ENCODE data around the gene TWIST2. TPM values are rescaled to one million over a fixed set of nuclear protein-coding genes. Genes with fewer than 3 reads are reported as not detected.

The TWIST2 gene
- polyA plus RNA-seq, 1 experiment: 15.6 TPM

GRCh38 chr2:238929242-238930081, 81.6 kb downstream of the TWIST2 start:
- CTCF ChIA-PET: no interaction called here
- Histone ChIP-seq H3K9me3 (ENCODE audit: control insufficient read depth, insufficient read depth, low read length) (no peaks in the 10 kb centered on the region; the same call in 1 of the 2 replicates), H3K27ac (ENCODE audit: low read depth, low read length) (no peak overlapping the region), H3K4me3 (ENCODE audit: low read depth, low read length) (no peak overlapping the region), H3K27me3 (ENCODE audit: control insufficient read depth, insufficient read depth, low read length) (no peaks in the 10 kb centered on the region)
- POLR2A ChIA-PET: interaction anchor here (0.8 to 1.4 kb wide), 2 partner anchors 9 kb away, joined by 3 to 5 read pairs; no protein-coding TSS in a partner anchor
- TF ChIP-seq, protein P1, sequence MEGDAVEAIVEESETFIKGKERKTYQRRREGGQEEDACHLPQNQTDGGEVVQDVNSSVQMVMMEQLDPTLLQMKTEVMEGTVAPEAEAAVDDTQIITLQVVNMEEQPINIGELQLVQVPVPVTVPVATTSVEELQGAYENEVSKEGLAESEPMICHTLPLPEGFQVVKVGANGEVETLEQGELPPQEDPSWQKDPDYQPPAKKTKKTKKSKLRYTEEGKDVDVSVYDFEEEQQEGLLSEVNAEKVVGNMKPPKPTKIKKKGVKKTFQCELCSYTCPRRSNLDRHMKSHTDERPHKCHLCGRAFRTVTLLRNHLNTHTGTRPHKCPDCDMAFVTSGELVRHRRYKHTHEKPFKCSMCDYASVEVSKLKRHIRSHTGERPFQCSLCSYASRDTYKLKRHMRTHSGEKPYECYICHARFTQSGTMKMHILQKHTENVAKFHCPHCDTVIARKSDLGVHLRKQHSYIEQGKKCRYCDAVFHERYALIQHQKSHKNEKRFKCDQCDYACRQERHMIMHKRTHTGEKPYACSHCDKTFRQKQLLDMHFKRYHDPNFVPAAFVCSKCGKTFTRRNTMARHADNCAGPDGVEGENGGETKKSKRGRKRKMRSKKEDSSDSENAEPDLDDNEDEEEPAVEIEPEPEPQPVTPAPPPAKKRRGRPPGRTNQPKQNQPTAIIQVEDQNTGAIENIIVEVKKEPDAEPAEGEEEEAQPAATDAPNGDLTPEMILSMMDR (IDR thresholded peaks at IDR 0.05; ENCODE audit: low read depth, low read length): no peak
- no peak for DNase-seq (ENCODE audit: low read depth, low spot score)

- TF ChIP-seq, protein P1 (IDR thresholded peaks at IDR 0.05; ENCODE audit: low read depth, low read length): no peak
- ChIA-PET CTCF (no interaction called here), POLR2A (interaction anchor here (1.4 kb wide), 1 partner anchor 9 kb away, joined by 5 read pairs; no protein-coding TSS in a partner anchor)
- Histone ChIP-seq H3K4me3 (ENCODE audit: low read depth, low read length) (no peak overlapping the region), H3K27me3 (ENCODE audit: control insufficient read depth, insufficient read depth, low read length) (no peaks in the 10 kb centered on the region), H3K27ac (ENCODE audit: low read depth, low read length) (no peak overlapping the region), H3K9me3 (ENCODE audit: control insufficient read depth, insufficient read depth, low read length) (no peaks in the 10 kb centered on the region; the same call in 1 of the 2 replicates)
- DNase-seq (ENCODE audit: low read depth, low spot score): no peak
Measured at GRCh38 chr2:238930216-238930615, 82.3 kb downstream of the TWIST2 start.

DNA sequence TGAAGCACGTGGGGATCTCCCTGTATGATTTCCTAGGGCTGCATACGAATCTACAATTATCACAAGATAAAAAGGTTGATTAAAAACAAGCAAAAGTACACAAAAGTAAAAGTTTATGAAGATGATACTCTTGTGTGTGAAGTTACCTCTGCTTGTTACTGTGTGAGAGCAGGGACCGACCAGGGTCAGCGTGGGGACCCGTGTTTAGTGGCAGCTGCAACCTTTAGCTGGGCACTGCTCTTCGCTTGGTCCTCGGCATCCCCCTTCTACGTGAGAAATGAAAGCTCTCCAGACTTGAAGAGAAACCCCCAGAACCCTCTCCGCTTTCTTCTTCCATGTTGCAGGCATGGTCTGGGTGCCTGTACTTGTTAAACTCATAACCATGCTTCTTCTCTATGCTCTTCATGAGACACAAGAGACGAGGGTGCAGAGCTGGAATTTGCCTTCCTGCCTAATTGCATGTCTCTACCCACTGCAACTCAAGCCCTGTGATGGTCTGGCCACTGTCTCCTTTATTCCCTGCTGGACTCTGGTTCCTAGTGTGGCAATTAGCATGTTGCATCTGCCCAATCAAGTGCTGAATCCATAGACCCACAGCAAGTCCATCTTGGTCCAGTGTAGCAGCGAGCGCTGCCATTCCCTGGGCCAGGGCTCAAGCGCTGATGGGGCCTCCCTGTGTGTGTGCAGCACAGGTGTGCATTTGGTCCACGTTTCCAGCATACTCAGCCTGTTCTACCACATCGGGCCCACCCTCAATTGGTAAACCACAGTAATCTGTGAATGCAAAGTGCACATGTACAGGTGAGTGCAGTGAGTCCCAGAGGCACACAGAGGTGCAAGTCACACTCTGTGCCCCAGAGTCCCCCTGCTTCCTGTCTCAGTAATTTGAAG, 88.5 kb downstream of the TWIST2 start:
- CTCF ChIA-PET: no interaction called here
- POLR2A ChIA-PET: interaction anchor here (0.7 kb wide), 1 partner anchor 71 kb away, joined by 4 read pairs; no protein-coding TSS in a partner anchor
- H3K27ac ChIP-seq (ENCODE audit: low read depth, low read length): no peak overlapping the region
- no peak overlapping the region for H3K4me3 ChIP-seq (ENCODE audit: low read depth, low read length)
- peaks cover 4% of the 10 kb centered on the region; the same call in 1 of the 2 replicates for H3K9me3 ChIP-seq (ENCODE audit: control insufficient read depth, insufficient read depth, low read length)
- H3K27me3 ChIP-seq (ENCODE audit: control insufficient read depth, insufficient read depth, low read length): no peaks in the 10 kb centered on the region
- TF ChIP-seq, protein P1 (IDR thresholded peaks at IDR 0.05; ENCODE audit: low read depth, low read length): no peak
- DNase-seq (ENCODE audit: low read depth, low spot score): no peak

GRCh38 chr2:238938003-238938400, 90.1 kb downstream of the TWIST2 start:
- no peak for DNase-seq (ENCODE audit: low read depth, low spot score)
- Histone ChIP-seq H3K4me3 (ENCODE audit: low read depth, low read length) (no peak overlapping the region), H3K9me3 (ENCODE audit: control insufficient read depth, insufficient read depth, low read length) (peaks cover 4% of the 10 kb centered on the region; the same call in 1 of the 2 replicates), H3K27ac (ENCODE audit: low read depth, low read length) (peak overlapping the region; percentile 52), H3K27me3 (ENCODE audit: control insufficient read depth, insufficient read depth, low read length) (no peaks in the 10 kb centered on the region)
- POLR2A ChIA-PET: interaction anchor here (0.6 kb wide), 1 partner anchor 8 kb away, joined by 3 read pairs; no protein-coding TSS in a partner anchor
- CTCF ChIA-PET: no interaction called here
- TF ChIP-seq, protein P1 (IDR thresholded peaks at IDR 0.05; ENCODE audit: low read depth, low read length): no peak
